ENCODE measurements around the gene CLCN2. TPM values are rescaled to one million over a fixed set of nuclear protein-coding genes. Genes with fewer than 3 reads are reported as not detected.

CLCN2 gene
- total RNA-seq, 6 experiments from 2014 or later, result 3.4 to 5.1 (median 4.2) TPM

DNA sequence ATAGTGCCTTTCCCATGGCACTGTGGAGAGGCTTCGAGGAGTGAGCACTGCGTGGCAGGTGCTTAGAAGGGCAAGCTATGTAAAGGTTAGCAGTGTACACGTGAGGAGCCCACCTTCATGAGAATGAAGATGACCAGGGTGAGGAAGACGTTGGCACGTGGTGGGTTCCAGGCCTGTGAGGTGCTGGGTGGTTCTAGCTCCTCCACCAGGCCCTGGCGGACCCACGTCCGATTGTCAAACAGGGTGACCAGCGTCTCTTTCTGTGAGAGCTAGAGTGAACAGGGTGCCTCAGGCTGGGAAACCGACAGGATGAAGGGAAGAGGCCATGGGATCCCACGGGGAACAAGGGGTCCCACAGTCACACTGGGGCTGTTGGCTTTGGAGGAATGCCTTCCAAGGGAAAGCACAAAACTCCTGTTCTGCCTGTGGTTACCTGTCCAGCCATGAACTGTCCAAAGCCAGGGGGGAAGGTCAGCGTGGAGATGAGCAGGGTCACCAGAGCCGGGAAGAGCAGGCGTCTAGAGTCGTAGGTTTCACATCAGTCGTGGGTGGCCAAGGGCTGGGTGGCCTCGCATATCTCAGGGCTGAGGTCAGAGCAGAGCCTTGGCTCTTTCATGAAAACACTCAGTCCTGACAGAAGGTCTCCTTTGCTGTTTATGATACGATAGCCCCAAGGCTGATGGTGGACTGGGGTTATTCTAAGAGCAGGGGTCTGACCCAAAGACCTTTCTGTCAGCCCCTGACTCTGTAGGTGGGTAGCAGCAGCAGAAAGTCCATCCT lies 6.0 kb downstream of the CLCN2 start:
- peak overlapping the region; percentile 39; the same call in 1 of the 2 replicates for H3K27ac Mint-ChIP-seq
- peaks cover 3% of the 10 kb centered on the region; the same call in 1 of the 2 replicates for H3K27me3 Mint-ChIP-seq (ENCODE audit: insufficient read depth)
- no peak overlapping the region for H3K4me3 Mint-ChIP-seq
- DNase-seq, result no peak
- TF ChIP-seq, protein P1, sequence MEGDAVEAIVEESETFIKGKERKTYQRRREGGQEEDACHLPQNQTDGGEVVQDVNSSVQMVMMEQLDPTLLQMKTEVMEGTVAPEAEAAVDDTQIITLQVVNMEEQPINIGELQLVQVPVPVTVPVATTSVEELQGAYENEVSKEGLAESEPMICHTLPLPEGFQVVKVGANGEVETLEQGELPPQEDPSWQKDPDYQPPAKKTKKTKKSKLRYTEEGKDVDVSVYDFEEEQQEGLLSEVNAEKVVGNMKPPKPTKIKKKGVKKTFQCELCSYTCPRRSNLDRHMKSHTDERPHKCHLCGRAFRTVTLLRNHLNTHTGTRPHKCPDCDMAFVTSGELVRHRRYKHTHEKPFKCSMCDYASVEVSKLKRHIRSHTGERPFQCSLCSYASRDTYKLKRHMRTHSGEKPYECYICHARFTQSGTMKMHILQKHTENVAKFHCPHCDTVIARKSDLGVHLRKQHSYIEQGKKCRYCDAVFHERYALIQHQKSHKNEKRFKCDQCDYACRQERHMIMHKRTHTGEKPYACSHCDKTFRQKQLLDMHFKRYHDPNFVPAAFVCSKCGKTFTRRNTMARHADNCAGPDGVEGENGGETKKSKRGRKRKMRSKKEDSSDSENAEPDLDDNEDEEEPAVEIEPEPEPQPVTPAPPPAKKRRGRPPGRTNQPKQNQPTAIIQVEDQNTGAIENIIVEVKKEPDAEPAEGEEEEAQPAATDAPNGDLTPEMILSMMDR (IDR thresholded peaks at IDR 0.05), result no peak
- no peaks in the 10 kb centered on the region for H3K9me3 Mint-ChIP-seq
- H3K36me3 Mint-ChIP-seq (ENCODE audit: low read depth), result peaks cover 13% of the 10 kb centered on the region; the same call in 1 of the 2 replicates
- H3K4me1 Mint-ChIP-seq (ENCODE audit: low read depth), result peaks cover 21% of the 10 kb centered on the region

DNA sequence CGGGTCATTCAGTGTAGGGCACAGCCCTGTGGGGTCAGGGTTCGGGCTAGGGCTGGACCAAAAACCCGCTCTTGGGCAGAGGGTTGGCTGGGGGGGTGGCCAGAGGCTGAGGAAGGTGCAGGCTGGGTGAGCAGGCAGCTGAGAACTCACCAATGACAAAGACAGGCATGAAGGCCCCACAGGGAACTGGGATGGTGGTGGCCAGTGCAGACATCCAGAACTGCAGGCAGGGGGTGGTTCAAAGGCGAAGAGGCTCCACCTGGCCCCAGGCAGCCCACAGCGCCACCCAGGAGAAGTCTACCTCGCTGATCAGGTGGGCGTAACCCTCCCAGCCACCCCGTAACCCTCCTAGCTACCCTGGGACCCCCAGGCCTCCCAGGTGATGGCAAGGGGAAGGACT lies 6.7 kb downstream of the CLCN2 start:
- no peak overlapping the region for H3K4me3 Mint-ChIP-seq
- peaks cover 3% of the 10 kb centered on the region for H3K27me3 Mint-ChIP-seq (ENCODE audit: insufficient read depth)
- no peak overlapping the region for H3K27ac Mint-ChIP-seq
- H3K4me1 Mint-ChIP-seq (ENCODE audit: low read depth), result peaks cover 14% of the 10 kb centered on the region
- peaks cover 13% of the 10 kb centered on the region; the same call in 1 of the 2 replicates for H3K36me3 Mint-ChIP-seq (ENCODE audit: low read depth)
- TF ChIP-seq, protein P1 (IDR thresholded peaks at IDR 0.05), result no peak
- no peaks in the 10 kb centered on the region for H3K9me3 Mint-ChIP-seq
- no peak for DNase-seq

DNA sequence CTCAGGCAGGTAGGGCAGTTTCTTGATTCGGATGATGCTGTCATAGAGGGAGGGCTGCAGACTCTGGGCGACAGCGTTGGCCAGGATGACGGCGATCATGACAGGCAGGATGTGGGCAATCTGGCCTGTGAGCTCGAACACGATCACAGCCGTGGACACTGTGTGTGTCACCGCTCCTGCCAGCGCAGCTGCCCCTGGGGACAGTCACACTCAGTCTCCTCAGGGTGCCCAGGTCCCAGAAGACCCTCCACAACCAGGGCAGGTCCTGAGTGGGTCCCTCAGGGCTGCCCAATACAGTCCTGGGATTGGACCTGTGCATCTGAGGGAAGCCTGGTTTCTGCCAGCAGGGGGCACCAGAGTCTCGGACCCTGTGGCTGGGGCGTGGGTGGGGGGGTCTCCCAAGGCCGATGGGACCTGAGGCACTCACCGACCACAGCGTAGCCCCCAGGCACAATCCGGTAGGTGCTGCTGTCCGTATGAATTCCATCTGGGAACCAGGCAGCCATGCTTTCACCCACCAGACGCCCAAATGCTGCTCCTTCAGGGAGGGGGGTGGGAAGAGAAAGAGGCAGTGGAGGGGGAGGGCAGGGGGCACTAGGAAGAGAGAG lies 7.2 kb downstream of the CLCN2 start:
- H3K4me3 Mint-ChIP-seq, result no peak overlapping the region
- peaks cover 12% of the 10 kb centered on the region for H3K4me1 Mint-ChIP-seq (ENCODE audit: low read depth)
- no peak overlapping the region for H3K27ac Mint-ChIP-seq
- H3K9me3 Mint-ChIP-seq, result no peaks in the 10 kb centered on the region
- H3K27me3 Mint-ChIP-seq (ENCODE audit: insufficient read depth), result peaks cover 3% of the 10 kb centered on the region
- DNase-seq, result no peak
- H3K36me3 Mint-ChIP-seq (ENCODE audit: low read depth), result peaks cover 13% of the 10 kb centered on the region; the same call in 1 of the 2 replicates
- TF ChIP-seq, protein P1 (IDR thresholded peaks at IDR 0.05), result peak; percentile 85

DNA sequence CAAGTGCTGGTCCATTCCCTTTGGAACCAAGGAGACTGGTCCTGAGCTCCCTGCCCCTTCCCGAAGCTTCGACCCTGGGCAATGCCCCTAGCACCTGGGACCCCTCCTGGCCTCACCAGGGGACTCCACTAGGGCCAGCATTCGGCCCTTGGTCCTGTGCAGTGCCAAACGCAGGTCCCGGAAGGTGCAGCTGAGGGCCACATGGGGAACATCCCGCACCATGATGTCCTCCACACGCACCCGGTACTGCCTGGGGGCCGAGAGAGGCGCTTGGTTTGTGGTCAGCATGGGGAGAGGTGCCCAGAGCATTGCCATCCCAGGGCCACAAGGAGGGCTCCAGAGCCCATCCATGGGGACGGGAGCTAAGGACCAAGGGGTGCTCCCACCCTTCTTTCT lies 7.9 kb downstream of the CLCN2 start:
- Mint-ChIP-seq H3K27ac (no peak overlapping the region), H3K27me3 (ENCODE audit: insufficient read depth) (peaks cover 3% of the 10 kb centered on the region), H3K36me3 (ENCODE audit: low read depth) (peaks cover 13% of the 10 kb centered on the region; the same call in 1 of the 2 replicates), H3K9me3 (no peaks in the 10 kb centered on the region), H3K4me3 (no peak overlapping the region), H3K4me1 (ENCODE audit: low read depth) (peaks cover 12% of the 10 kb centered on the region)
- TF ChIP-seq, protein P1 (IDR thresholded peaks at IDR 0.05), result no peak
- no peak for DNase-seq

DNA sequence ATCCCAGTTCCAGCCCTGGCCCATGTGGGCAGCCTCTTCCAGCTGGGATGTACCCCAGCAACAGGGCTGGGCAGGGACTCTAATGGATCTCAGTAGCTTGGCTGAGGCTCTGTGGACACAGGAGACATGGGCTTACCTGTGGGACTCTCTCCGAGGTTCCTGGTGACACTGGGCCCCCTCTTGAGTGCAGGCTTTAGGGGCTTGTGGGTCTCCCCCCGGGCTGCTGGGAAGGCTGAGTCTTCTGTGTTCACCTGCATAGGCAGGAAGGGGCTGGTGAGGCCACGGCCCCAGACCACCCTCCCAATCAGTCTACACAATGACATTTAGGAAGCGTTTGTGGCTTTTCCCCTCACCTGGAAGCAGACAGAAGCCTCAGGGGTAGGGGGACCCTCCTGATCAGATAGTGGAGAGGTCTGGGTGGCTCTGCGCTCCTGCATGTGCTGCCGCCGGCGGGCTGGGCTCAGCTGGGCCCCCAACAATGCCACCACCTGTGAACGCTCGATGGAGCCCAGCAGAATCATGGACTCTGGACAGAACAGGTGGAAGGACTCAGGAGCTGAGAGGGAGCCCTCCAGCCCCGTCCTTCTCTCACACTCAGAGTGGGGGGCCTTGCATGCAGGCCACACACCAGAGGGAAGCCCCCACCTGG lies 8.4 kb downstream of the CLCN2 start:
- DNase-seq, result no peak
- Mint-ChIP-seq H3K9me3 (no peaks in the 10 kb centered on the region), H3K27ac (no peak overlapping the region)

More for the DNA sequence above, 8.4 kb downstream of the CLCN2 start:
- peaks cover 13% of the 10 kb centered on the region for H3K4me1 Mint-ChIP-seq (ENCODE audit: low read depth)
- H3K27me3 Mint-ChIP-seq (ENCODE audit: insufficient read depth), result peaks cover 3% of the 10 kb centered on the region
- no peak overlapping the region for H3K4me3 Mint-ChIP-seq
- TF ChIP-seq, protein P1 (IDR thresholded peaks at IDR 0.05), result no peak
- H3K36me3 Mint-ChIP-seq (ENCODE audit: low read depth), result peaks cover 13% of the 10 kb centered on the region; the same call in 1 of the 2 replicates

Measured in HFFc6 (cell line).